GM12878 (cell line): ENCODE measurements around the gene KHNYN. TPM values are rescaled to one million over a fixed set of nuclear protein-coding genes. Genes with fewer than 3 reads are reported as not detected.

ENCODE experiments used
- ATAC-seq: fragments of 200-7000 bp; cut with Tn5 transposase; 3 replicates; pipeline ENCODE4 v1.9.1; 2020; ENCODE audit warnings: mild to moderate bottlenecking, moderate library complexity
- BruUV-seq: library from RNA; stranded (reverse); fragments of 400-500 nt; replicated peaks from 2 replicates; lab custom pipeline; 2021; lab: Mats Ljungman, UMichigan
- CTCF ChIA-PET: fragments of 300-600 bp; sonication (Branson Sonifier 250); formaldehyde crosslinking; extraction: SDS; loops from one replicate; lab custom pipeline; 2021; ENCODE audit warnings: inconsistent platforms; lab: Yijun Ruan, JAX
- POLR2A ChIA-PET: fragments of 350-600 bp; formaldehyde crosslinking; extraction: SDS; loops from one replicate; lab custom pipeline; 2021; ENCODE audit warnings: inconsistent platforms; lab: Charles Lee
- RAD21 ChIA-PET: fragments of 300-600 bp; sonication (Branson Sonifier 250); formaldehyde crosslinking; loops from one replicate; lab custom pipeline; 2023; ENCODE audit warnings: antibody characterized with exemption; ENCODE audit not compliant: unreplicated experiment; lab: Charles Lee
- SMC1A ChIA-PET: fragments of 300-600 bp; sonication (Branson Sonifier 250); formaldehyde crosslinking; loops from one replicate; lab custom pipeline; 2023; ENCODE audit not compliant: unreplicated experiment, uncharacterized antibody; lab: Charles Lee
- DNase-seq: peaks from one replicate; pipeline ENCODE4 v3.0.0-alpha.2; 2011; ENCODE audit warnings: low read depth, low spot score
- FAIRE-seq: peaks from 3 replicates; lab custom pipeline; 2011; peaks lifted over from hg19 to GRCh38; lab: Jason Lieb, UNC
- H2AFZ ChIP-seq: 2 replicates; pipeline ENCODE4 v1.6.0; 2011; ENCODE audit warnings: low read depth, low read length, control low read depth; ENCODE audit not compliant: control insufficient read depth
- H3K27ac ChIP-seq: 2 replicates; pipeline ENCODE4 v1.5.1; 2011; ENCODE audit warnings: control low read depth; ENCODE audit not compliant: control insufficient read depth, insufficient read depth
- H3K27me3 ChIP-seq, 2 experiments: replicated peaks in 1 of 2; 2 replicates each; pipeline versions ENCODE4 v1.6.0 to v1.6.1; 2011; ENCODE audit warnings: low read length in 1 of 2; ENCODE audit not compliant: control insufficient read depth in 2 of 2, insufficient read depth in 2 of 2
- H3K36me3 ChIP-seq, 2 experiments: 2 replicates each; pipeline ENCODE4 v1.5.1; 2011; ENCODE audit warnings: low read length in 1 of 2; ENCODE audit not compliant: control insufficient read depth in 2 of 2, insufficient read depth in 2 of 2
- H3K4me1 ChIP-seq: 2 replicates; pipeline ENCODE4 v1.6.1; 2011; ENCODE audit warnings: mild to moderate bottlenecking, low read length, moderate library complexity, mixed read lengths; ENCODE audit not compliant: control insufficient read depth, insufficient read depth
- H3K4me2 ChIP-seq: 2 replicates; pipeline ENCODE4 v1.6.0; 2011; ENCODE audit warnings: control low read depth; ENCODE audit not compliant: control insufficient read depth, insufficient read depth
- H3K4me3 ChIP-seq: fragments of 200-600 bp; sonication (generic); 2 replicates; pipeline ENCODE4 v1.5.1; 2016
- H3K79me2 ChIP-seq: 2 replicates; pipeline ENCODE4 v1.6.0; 2011; ENCODE audit warnings: low read length; ENCODE audit not compliant: control insufficient read depth, insufficient read depth
- H3K9ac ChIP-seq: 2 replicates; pipeline ENCODE4 v1.8.0; 2011; ENCODE audit warnings: low read length, control low read depth, mixed read lengths; ENCODE audit not compliant: control insufficient read depth, insufficient read depth
- H3K9me3 ChIP-seq: replicated peaks from 3 replicates; pipeline ENCODE4 v1.5.1; 2011; ENCODE audit warnings: mild to moderate bottlenecking, low read length; ENCODE audit not compliant: control insufficient read depth, insufficient read depth
- H4K20me1 ChIP-seq: 2 replicates; pipeline ENCODE4 v1.6.0; 2011; ENCODE audit not compliant: control insufficient read depth, insufficient read depth
- EED ChIP-seq: sonication (generic); IDR thresholded peaks from 2 replicates; pipeline ENCODE4 v1.6.1; 2016; ENCODE audit warnings: antibody characterized with exemption, low read depth
- KLF5 ChIP-seq: fragments of 450-650 bp; IDR thresholded peaks from 2 replicates; pipeline ENCODE4 v1.6.1; 2014; ENCODE audit warnings: mild to moderate bottlenecking; ENCODE audit not compliant: partially characterized antibody
- SMAD5 ChIP-seq: IDR thresholded peaks from 2 replicates; pipeline ENCODE4 v1.6.1; 2016; ENCODE audit warnings: antibody characterized with exemption, low read depth
- SMARCA5 ChIP-seq: fragments of 450-650 bp; IDR thresholded peaks from 2 replicates; pipeline ENCODE4 v1.6.1; 2017; ENCODE audit warnings: mild to moderate bottlenecking
- STAT3 ChIP-seq: IDR thresholded peaks from 2 replicates; pipeline ENCODE4 v1.6.1; 2011; ENCODE audit warnings: low read depth, low read length, improper control_type of control experiment
- TCF3 ChIP-seq: IDR thresholded peaks from 2 replicates; pipeline ENCODE4 v1.6.1; 2012; ENCODE audit warnings: low read depth, mild to moderate bottlenecking, low read length, borderline replicate concordance; ENCODE audit not compliant: insufficient read depth
- YY1 ChIP-seq: IDR thresholded peaks from 2 replicates; pipeline ENCODE4 v1.6.1; 2011; ENCODE audit warnings: low read depth, mild to moderate bottlenecking, low read length
- ZNF622 ChIP-seq: fragments of 450-650 bp; IDR thresholded peaks from 2 replicates; pipeline ENCODE4 v1.6.1; 2017; ENCODE audit warnings: mild to moderate bottlenecking, inconsistent platforms
- ZSCAN29 ChIP-seq: fragments of 450-650 bp; IDR thresholded peaks from 2 replicates; pipeline ENCODE4 v1.6.1; 2017; ENCODE audit warnings: mild to moderate bottlenecking, moderate library complexity
- ZZZ3 ChIP-seq: IDR thresholded peaks from 2 replicates; pipeline ENCODE4 v1.6.1; 2011; ENCODE audit warnings: low read depth; ENCODE audit not compliant: control insufficient read depth, insufficient read length
- WGBS: methylation state at CpG from one replicate; pipeline ENCODE4 v1.1.6; 2016; ENCODE audit warnings: low lambda C conversion rate; ENCODE audit not compliant: insufficient replicate concordance, insufficient coverage; ENCODE audit errors: missing lambda C conversion rate; 5-methylcytosine and 5-hydroxymethylcytosine counted together
- in situ Hi-C: fragments of 300-500 bp; cut with MboI; formaldehyde crosslinking; loops from 9 replicates; pipeline ENCODE4 v1.14.3; 2018; ENCODE audit warnings: mixed read lengths
- intact Hi-C: fragments of 100-400 bp; cut with micrococcal nuclease; formaldehyde crosslinking; loops from one replicate; pipeline ENCODE4 v1.14.2; 2022; ENCODE audit not compliant: unreplicated experiment
- polyA plus RNA-seq, 11 experiments: library from polyadenylated mRNA; depleted of rRNA in 4 of 11; unstranded in 6 of 11; stranded (reverse) in 5 of 11; fragments of >200 nt; fragmentation: Nextera tagmentation in 4 of 11; fragmentation: Illumina TruSeq in 1 of 11; extraction: Ambion mirVana in 4 of 11; extraction: Trizol in 1 of 11; gene quantifications; 1 replicate in 1 of 11; 2 replicates in 10 of 11; pipeline versions ENCODE4 v1.2.1 to v1.2.3, GENCODE V29; 2011 to 2016; ENCODE audit warnings: inconsistent platforms in 2 of 11, missing spikeins in 2 of 11, low read depth in 1 of 11
- total RNA-seq, 4 experiments: library from RNA; depleted of rRNA in 3 of 4; stranded (reverse); fragments of >200 nt in 3 of 4; fragmentation: Illumina TruSeq in 1 of 4; extraction: Trizol in 1 of 4; gene quantifications; 2 replicates each; pipeline versions ENCODE4 v1.2.1 to v1.2.3, GENCODE V29; 2013 to 2021
- TF ChIP-seq, protein P1 (sequence below): fragments of 450-650 bp; formaldehyde crosslinking; IDR thresholded peaks from 2 replicates; pipeline ENCODE4 v1.4.0; 2020; ENCODE audit warnings: mild to moderate bottlenecking, moderate library complexity
- TF ChIP-seq, protein P2 (sequence below): fragments of 450-650 bp; IDR thresholded peaks from 2 replicates; pipeline ENCODE4 v1.6.1; 2017; ENCODE audit warnings: borderline replicate concordance
- TF ChIP-seq, protein P3 (sequence below): IDR thresholded peaks from 2 replicates; pipeline ENCODE4 v1.6.1; 2011; ENCODE audit warnings: borderline replicate concordance, low read depth, mild to moderate bottlenecking, moderate library complexity, low read length; ENCODE audit not compliant: insufficient read depth, poor library complexity, severe bottlenecking

The KHNYN gene
- total and polyA plus RNA-seq, 10 of the 15 experiments (the other 5 are each of a cell fraction or from before 2014, with no cell fraction given): 1.4 to 34.7 (median 21.5) TPM

DNA sequence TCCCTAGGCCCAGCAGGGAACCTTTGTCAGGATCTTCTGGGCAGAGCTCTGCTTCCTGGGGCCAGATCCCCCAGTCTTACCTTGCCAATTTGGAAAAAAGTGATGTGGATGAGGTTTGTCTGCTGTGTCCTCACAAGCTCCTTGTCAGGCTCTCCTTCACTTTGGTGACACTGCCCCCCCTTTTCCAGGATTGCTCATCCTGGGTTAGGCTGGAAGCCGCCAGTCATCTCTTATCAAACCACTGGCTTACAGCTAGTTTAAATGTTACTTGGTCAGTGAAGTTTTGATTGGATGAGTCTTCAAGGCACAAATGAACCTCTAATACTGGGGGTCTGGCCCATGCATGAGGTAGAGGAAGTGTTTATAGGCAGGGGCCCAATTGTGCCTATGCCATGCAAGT is 15.7 kb upstream of the KHNYN start (continued):
- TF ChIP-seq, protein P1, sequence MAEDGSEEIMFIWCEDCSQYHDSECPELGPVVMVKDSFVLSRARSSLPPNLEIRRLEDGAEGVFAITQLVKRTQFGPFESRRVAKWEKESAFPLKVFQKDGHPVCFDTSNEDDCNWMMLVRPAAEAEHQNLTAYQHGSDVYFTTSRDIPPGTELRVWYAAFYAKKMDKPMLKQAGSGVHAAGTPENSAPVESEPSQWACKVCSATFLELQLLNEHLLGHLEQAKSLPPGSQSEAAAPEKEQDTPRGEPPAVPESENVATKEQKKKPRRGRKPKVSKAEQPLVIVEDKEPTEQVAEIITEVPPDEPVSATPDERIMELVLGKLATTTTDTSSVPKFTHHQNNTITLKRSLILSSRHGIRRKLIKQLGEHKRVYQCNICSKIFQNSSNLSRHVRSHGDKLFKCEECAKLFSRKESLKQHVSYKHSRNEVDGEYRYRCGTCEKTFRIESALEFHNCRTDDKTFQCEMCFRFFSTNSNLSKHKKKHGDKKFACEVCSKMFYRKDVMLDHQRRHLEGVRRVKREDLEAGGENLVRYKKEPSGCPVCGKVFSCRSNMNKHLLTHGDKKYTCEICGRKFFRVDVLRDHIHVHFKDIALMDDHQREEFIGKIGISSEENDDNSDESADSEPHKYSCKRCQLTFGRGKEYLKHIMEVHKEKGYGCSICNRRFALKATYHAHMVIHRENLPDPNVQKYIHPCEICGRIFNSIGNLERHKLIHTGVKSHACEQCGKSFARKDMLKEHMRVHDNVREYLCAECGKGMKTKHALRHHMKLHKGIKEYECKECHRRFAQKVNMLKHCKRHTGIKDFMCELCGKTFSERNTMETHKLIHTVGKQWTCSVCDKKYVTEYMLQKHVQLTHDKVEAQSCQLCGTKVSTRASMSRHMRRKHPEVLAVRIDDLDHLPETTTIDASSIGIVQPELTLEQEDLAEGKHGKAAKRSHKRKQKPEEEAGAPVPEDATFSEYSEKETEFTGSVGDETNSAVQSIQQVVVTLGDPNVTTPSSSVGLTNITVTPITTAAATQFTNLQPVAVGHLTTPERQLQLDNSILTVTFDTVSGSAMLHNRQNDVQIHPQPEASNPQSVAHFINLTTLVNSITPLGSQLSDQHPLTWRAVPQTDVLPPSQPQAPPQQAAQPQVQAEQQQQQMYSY (CRISPR knock-in tag): no peak
- TF ChIP-seq ZNF622: no peak

DNA sequence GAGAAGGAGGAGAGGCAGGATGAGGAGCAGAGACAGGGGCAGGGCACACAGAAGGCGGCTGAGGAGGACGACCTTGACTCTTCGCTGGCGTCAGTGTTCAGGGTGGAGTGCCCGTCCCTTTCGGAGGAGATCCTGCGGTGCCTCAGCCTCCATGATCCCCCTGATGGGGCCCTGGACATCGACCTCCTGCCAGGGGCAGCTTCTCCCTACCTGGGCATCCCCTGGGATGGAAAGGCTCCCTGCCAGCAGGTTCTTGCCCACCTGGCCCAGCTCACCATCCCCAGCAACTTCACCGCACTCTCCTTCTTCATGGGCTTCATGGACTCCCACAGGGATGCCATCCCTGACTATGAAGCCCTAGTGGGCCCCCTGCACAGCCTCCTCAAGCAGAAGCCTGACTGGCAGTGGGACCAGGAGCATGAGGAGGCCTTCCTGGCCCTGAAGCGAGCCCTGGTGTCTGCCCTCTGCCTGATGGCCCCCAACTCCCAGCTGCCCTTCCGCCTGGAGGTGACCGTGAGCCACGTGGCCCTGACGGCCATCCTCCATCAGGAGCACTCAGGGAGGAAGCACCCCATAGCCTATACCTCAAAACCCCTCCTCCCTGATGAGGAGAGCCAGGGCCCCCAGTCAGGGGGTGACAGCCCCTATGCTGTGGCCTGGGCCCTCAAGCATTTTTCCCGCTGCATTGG is 14.9 kb upstream of the KHNYN start:
- Histone ChIP-seq H3K36me3 (no peaks in the 10 kb centered on the region), H3K4me1 (no peaks in the 10 kb centered on the region), H3K79me2 (no peaks in the 10 kb centered on the region), H4K20me1 (no peaks in the 10 kb centered on the region), H3K9me3 (no peaks in the 10 kb centered on the region), H3K27me3 (peaks cover 0 to 5% of the 10 kb centered on the region in 2 experiments; a peak in 3 of 4 replicates), H3K4me3 (no peak overlapping the region), H3K4me2 (no peak overlapping the region), H2AFZ (no peak overlapping the region), H3K27ac (no peak overlapping the region), H3K9ac (no peak overlapping the region)
- RAD21 ChIA-PET: no interaction called here
- DNase-seq (no peak), FAIRE-seq (no peak), ATAC-seq (no peak)
- SMC1A ChIA-PET: interaction anchor here (2.2 kb wide), 1 partner anchor 16 kb away, joined by 14 read pairs; no protein-coding TSS in a partner anchor
- POLR2A ChIA-PET: interaction anchor here (0.5 kb wide), 1 partner anchor 430 kb away, joined by 3 read pairs; no protein-coding TSS in a partner anchor
- BruUV-seq: no TSS peak
- CTCF ChIA-PET: interaction anchor here (1.1 to 3.5 kb wide), 2 partner anchors 17 to 53 kb away, joined by 3 to 18 read pairs; no protein-coding TSS in a partner anchor
- intact Hi-C loops: loop anchor here (5.0 kb wide), 1 partner anchor 48 kb away; the partner anchor contains the start of gene NFATC4
- in situ Hi-C loops: no loop called here
- WGBS: 39% methylated on average over 12 of the region's 15 CpGs
- TF ChIP-seq SMAD5 (no peak), EED (no peak), TCF3 (no peak), SMARCA5 (no peak), ZZZ3 (no peak), ZSCAN29 (no peak), KLF5 (no peak), STAT3 (no peak), YY1 (no peak)
- TF ChIP-seq, protein P2, sequence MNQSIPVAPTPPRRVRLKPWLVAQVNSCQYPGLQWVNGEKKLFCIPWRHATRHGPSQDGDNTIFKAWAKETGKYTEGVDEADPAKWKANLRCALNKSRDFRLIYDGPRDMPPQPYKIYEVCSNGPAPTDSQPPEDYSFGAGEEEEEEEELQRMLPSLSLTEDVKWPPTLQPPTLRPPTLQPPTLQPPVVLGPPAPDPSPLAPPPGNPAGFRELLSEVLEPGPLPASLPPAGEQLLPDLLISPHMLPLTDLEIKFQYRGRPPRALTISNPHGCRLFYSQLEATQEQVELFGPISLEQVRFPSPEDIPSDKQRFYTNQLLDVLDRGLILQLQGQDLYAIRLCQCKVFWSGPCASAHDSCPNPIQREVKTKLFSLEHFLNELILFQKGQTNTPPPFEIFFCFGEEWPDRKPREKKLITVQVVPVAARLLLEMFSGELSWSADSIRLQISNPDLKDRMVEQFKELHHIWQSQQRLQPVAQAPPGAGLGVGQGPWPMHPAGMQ: no peak
- TF ChIP-seq, protein P3, sequence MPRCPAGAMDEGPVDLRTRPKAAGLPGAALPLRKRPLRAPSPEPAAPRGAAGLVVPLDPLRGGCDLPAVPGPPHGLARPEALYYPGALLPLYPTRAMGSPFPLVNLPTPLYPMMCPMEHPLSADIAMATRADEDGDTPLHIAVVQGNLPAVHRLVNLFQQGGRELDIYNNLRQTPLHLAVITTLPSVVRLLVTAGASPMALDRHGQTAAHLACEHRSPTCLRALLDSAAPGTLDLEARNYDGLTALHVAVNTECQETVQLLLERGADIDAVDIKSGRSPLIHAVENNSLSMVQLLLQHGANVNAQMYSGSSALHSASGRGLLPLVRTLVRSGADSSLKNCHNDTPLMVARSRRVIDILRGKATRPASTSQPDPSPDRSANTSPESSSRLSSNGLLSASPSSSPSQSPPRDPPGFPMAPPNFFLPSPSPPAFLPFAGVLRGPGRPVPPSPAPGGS: no peak
